ENCODE results near the gene CRYBG2. TPM values are rescaled to one million over a fixed set of nuclear protein-coding genes. Genes with fewer than 3 reads are reported as not detected.
A peak's percentile ranks its signal among the peaks of the same experiment; 100 is the strongest.

Gene CRYBG2
- total RNA-seq, 1 donor from 2014 or later = 13.7 TPM

DNA sequence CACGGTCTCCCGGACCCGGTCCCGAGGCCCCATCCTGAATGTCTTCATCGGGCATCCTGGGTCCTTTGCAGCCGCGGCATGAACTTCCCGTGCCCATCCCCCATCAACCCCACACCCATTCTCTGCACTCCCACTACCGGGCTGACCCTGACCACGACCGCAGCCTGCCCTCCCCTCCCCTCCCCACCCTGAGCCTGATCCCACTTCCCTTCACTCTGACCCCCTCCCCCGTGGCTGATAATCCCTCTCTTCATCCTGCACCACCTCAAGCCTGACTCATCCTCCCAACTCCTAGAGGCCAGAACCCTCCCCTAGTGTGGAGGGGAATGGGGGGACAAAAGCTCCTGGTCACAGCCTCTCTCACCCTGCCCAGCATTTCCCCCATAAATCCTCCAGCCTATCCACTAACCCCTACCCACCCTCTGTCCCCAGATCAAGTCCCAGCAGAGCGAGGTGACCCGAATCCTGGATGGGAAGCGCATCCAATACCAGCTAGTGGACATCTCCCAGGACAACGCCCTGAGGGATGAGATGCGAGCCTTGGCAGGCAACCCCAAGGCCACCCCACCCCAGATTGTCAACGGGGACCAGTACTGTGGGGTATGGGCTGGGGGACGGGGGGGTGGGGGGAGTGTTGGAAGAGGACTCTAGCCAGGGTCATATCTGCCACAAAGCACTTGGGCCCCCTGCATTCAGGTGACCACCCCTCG is 73.4 kb downstream of the CRYBG2 start:
- DNase-seq = no peak

- peak; percentile 94 for DNase-seq
Measured at GRCh38 chr1:26279456-26280332, 74.2 kb downstream of the CRYBG2 start, which contains the start of gene SH3BGRL3. SH3BGRL3 (plus strand) TSS chr1:26280086; CDS start chr1:26280156, 70 bp downstream.

DNA sequence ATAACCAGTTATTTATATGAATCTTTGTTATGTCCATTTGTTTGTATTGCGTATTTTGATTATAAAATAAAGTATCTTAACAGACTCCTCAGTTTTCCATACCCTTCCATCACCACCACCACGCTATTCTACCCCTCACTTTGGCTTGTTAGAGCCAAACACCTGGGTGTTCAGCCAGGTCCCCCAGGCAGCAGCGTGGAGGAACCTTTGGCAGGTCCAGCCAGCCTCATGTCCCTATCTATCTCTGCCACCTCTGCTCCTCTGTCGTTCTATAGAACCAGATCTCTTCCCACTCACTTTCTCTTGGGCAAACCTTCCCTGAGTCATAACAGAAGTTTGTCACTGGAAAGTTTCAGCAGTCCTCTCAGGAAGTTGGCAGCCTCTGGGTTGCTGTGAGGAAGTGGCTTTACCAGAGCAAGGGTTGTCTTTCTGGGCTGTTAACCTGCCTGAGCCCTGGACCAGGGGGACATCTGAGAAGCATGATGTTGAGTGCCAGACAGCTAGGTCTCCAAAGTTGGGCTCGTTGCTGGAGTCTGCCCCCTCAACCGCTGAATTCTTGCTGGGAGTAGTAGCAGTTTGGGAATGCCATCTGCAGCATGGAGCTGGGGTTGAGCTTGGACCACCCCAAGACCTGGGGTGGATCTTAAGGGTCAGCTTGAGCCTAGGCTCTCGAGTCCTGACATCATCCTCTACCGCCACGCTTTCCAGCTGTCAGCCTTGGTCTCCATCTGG is 75.0 kb downstream of the CRYBG2 start:
- DNase-seq = peak; percentile 35

DNA sequence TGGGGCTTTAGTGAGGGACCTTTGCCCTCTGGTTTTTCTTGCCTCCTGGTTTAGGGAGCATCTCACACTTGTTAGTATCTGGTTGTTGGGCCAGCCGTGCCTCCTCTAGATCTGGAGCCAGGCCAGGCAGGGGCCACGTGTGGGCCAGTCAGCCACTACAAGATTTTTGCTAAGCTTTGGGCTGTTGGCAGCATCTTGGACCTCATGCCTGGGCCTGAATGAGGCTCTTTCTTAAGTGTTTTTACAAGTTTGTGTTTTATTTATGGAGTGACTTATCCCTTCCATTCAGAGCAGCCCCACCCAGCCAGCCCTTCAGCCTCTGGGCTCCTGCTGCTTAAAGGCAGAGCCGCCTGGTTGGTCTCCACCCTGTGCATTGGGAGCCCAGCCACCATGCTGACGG is 75.6 kb downstream of the CRYBG2 start:
- peak; percentile 68 for DNase-seq

DNA sequence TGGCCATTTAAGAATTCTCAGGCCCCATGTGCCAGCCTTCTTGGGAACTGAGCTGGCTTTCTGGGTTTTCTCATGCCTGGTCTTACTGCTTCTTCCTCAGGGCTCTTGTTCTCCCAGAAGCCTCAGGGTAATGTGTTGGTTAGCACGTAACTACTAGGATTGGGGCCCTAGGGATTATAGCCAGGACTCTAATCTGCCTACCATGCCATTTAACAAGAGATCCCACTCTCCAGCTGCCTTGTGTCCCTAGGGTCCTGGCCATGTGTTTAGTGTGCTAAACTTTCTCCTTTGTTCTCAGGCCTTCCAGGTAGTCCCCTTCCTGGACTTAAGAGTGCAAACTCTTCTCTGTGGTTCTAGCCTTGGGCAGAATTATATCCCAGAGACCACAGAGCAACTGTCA is 76.2 kb downstream of the CRYBG2 start:
- DNase-seq = no peak

DNA sequence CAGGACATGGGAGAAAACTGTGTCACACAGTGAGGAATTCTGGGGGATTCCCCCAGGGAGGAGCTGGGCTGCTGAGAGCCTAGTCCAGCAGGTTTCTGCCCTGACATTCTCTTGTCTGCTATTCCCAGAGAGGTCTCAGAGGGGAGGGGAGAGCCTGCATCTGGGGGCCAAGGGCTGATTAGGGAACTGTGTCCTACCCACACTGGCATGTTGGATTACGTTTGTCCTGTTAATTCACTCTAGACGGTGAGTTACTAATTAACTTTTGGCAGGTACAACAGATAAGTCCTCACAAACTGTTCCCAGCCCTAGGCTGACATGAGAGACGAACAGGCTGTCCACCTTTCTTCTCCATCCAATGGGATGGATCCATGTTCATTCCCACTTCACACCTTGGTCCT is 76.7 kb downstream of the CRYBG2 start:
- no peak for DNase-seq

- DNase-seq = no peak
Measured at GRCh38 chr1:26276432-26276838, 77.5 kb downstream of the CRYBG2 start.

DNA sequence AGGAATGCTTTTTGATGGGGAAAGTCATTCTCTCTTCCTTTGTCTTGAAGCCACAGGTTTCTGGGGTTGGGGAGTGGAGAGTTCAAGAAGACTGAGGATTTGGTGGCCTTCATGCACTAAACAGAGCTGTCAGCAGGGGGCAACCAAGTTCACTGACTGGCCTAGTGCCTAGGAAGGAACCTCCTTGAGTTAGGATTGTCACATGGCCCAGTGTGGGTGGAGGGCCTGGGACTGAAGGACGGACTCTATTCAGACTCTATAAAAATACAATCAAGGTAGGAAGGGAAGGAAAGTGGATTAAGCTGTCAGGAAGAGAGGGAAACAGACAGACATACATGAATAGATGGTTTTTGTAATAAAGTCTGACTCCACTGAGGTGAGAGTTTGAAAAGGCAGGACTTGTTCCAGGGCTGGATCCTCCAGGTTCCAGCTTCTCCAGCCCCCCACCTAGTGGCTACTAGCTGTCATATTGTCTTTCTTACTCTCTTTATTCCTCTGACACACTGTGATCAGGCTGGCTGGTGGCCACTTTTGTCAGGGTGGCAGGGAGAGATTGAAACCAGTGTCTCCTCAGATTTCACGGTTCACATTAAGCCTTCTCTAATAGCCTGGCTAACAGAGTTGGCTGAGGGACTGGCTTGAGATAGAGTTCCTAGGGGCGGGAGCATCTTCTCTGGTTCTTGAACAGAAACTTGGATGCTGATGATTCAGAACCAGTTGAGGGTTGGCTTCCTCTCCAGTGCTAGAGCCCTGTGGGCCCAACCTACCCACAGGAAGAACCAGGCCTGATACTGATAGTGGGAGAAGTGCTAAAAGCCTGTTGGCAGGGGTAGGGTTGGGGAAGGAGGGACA is 78.1 kb downstream of the CRYBG2 start:
- DNase-seq = peak; percentile 91

DNA sequence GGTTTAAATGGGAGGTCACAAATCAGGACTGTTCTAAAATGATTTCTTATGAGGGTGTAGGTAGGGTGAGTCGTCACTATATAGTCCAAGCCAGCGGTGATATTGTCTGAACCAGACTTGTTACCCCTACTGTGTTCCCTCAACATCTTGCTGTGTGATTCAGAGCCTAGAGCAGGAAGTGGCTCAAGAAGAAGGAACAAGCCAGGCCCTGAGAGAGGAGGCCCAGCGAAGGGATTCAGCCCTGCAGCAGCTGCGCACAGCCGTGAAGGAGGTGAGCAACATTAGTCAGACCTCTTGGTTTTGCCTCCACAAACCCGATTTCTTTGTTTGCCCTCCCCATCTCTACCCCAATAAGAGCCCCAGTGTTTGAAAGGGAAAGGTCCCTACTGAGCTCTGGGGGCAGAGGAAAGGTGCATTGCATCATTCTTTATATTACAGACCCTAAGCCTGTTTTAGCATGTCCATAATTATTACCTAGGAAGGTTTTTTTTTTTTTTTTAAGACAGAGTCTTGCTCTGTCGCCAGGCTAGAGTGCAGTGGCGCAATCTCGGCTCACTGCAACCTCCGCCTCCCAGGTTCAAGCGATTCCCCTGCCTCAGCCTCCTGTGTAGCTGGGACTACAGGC is 79.0 kb downstream of the CRYBG2 start:
- DNase-seq = no peak

Other genes with a start within 250 kb of the CRYBG2 start
- gene PDIK1L, start 242.3 kb downstream of the CRYBG2 start, total RNA-seq = 11.7 TPM
- 1.5 TPM for gene FAM110D, start 195.1 kb downstream of the CRYBG2 start, total RNA-seq
- not detected for gene C1orf232, start 185.2 kb downstream of the CRYBG2 start, total RNA-seq
- 15.8 TPM for gene ZNF593, start 184.2 kb downstream of the CRYBG2 start, total RNA-seq
- gene ZNF593OS, start 182.3 kb downstream of the CRYBG2 start, total RNA-seq = not detected
- gene CNKSR1, start 176.6 kb downstream of the CRYBG2 start, total RNA-seq = 13.0 TPM
- gene CATSPER4, start 163.5 kb downstream of the CRYBG2 start, total RNA-seq = not detected
- 107 TPM for gene CEP85, start 119.9 kb downstream of the CRYBG2 start, total RNA-seq
- gene SH3BGRL3, start 74.0 kb downstream of the CRYBG2 start, total RNA-seq = 7.7 TPM
- gene UBXN11, start 47.5 kb downstream of the CRYBG2 start, total RNA-seq = 7.8 TPM
- gene CD52, start 36.2 kb downstream of the CRYBG2 start, total RNA-seq = not detected
- gene ZNF683, start 18.6 kb upstream of the CRYBG2 start, total RNA-seq = not detected
- gene LIN28A, start 56.7 kb upstream of the CRYBG2 start, total RNA-seq = not detected
- 30.8 TPM for gene DHDDS, start 78.2 kb upstream of the CRYBG2 start, total RNA-seq
- 358 TPM for gene HMGN2, start 118.3 kb upstream of the CRYBG2 start, total RNA-seq
- 16.9 TPM for gene RPS6KA1, start 175.6 kb upstream of the CRYBG2 start, total RNA-seq

All from tongue (tissue), 2 donors.